H9 (cell line): Measurements from ENCODE around the gene RNF128. TPM values are rescaled to one million over a fixed set of nuclear protein-coding genes. Genes with fewer than 3 reads are reported as not detected.

Experiments
- DNase-seq: peaks from one replicate; pipeline ENCODE4 v3.0.0-alpha.2; 2017
- H2AFZ ChIP-seq: one replicate; pipeline ENCODE4 v1.6.1; 2013; ENCODE audit warnings: mild to moderate bottlenecking, low read length, control low read depth, moderate library complexity
- H2AK5ac ChIP-seq: 2 replicates; pipeline ENCODE4 v1.6.1; 2013; ENCODE audit warnings: low read length, control low read depth, mixed read lengths; ENCODE audit not compliant: insufficient read length
- H2BK120ac ChIP-seq: one replicate; pipeline ENCODE4 v1.6.1; 2013; ENCODE audit warnings: low read depth, mild to moderate bottlenecking, low read length, control low read depth, inconsistent platforms; ENCODE audit not compliant: poor library complexity, severe bottlenecking
- H2BK12ac ChIP-seq: 2 replicates; pipeline ENCODE4 v1.6.1; 2013; ENCODE audit warnings: low read length, control low read depth, mixed read lengths, low read depth; ENCODE audit not compliant: insufficient read length
- H2BK15ac ChIP-seq: 2 replicates; pipeline ENCODE4 v1.6.1; 2013; ENCODE audit warnings: low read depth, low read length, control low read depth
- H2BK20ac ChIP-seq: one replicate; pipeline ENCODE4 v1.6.1; 2013; ENCODE audit warnings: low read depth, mild to moderate bottlenecking, low read length, control low read depth, inconsistent platforms; ENCODE audit not compliant: poor library complexity, severe bottlenecking
- H2BK5ac ChIP-seq: 2 replicates; pipeline ENCODE4 v1.6.1; 2013; ENCODE audit warnings: low read length, control low read depth, mixed read lengths; ENCODE audit not compliant: insufficient read length
- H3K14ac ChIP-seq: 2 replicates; pipeline ENCODE4 v1.6.1; 2013; ENCODE audit warnings: low read length, control low read depth; ENCODE audit not compliant: insufficient read depth
- H3K18ac ChIP-seq: 2 replicates; pipeline ENCODE4 v1.6.1; 2013; ENCODE audit warnings: low read depth, mild to moderate bottlenecking, mixed read lengths, low read length, control low read depth; ENCODE audit not compliant: insufficient read length
- H3K23ac ChIP-seq: 2 replicates; pipeline ENCODE4 v1.6.1; 2013; ENCODE audit warnings: low read length, control low read depth, mixed read lengths, low read depth; ENCODE audit not compliant: insufficient read length
- H3K23me2 ChIP-seq: 2 replicates; pipeline ENCODE4 v1.6.1; 2013; ENCODE audit warnings: low read depth, mild to moderate bottlenecking, mixed read lengths, low read length, control low read depth; ENCODE audit not compliant: insufficient read length, poor library complexity, severe bottlenecking
- H3K27ac ChIP-seq: 2 replicates; pipeline ENCODE4 v1.5.1; 2013; ENCODE audit warnings: low read length, control low read depth, mixed read lengths, low read depth; ENCODE audit not compliant: insufficient read length
- H3K27me3 ChIP-seq: 2 replicates; pipeline ENCODE4 v1.6.1; 2013; ENCODE audit warnings: low read length, control low read depth, inconsistent platforms; ENCODE audit not compliant: insufficient read depth
- H3K4ac ChIP-seq: 2 replicates; pipeline ENCODE4 v1.6.1; 2013; ENCODE audit warnings: low read depth, mild to moderate bottlenecking, control low read depth, inconsistent platforms, low read length, moderate library complexity
- H3K4me1 ChIP-seq: 2 replicates; pipeline ENCODE4 v1.6.1; 2013; ENCODE audit warnings: low read length, control low read depth, inconsistent platforms; ENCODE audit not compliant: insufficient read depth
- H3K4me2 ChIP-seq: 2 replicates; pipeline ENCODE4 v1.6.1; 2013; ENCODE audit warnings: low read length, control low read depth, mixed read lengths; ENCODE audit not compliant: insufficient read length, insufficient read depth
- H3K56ac ChIP-seq: 2 replicates; pipeline ENCODE4 v1.6.1; 2013; ENCODE audit warnings: low read depth, mild to moderate bottlenecking, mixed read lengths, low read length, control low read depth; ENCODE audit not compliant: insufficient read length
- H3K79me1 ChIP-seq: 2 replicates; pipeline ENCODE4 v1.6.1; 2013; ENCODE audit warnings: low read depth, mild to moderate bottlenecking, moderate library complexity, low read length, control low read depth, inconsistent platforms; ENCODE audit not compliant: insufficient read depth, poor library complexity, severe bottlenecking
- H3K79me2 ChIP-seq: 2 replicates; pipeline ENCODE4 v1.6.1; 2013; ENCODE audit warnings: low read length, control low read depth, inconsistent platforms; ENCODE audit not compliant: insufficient read depth
- H3K9ac ChIP-seq: 2 replicates; pipeline ENCODE4 v1.6.1; 2013; ENCODE audit warnings: low read length, control low read depth, mixed read lengths; ENCODE audit not compliant: insufficient read length; ENCODE audit errors: extremely low read depth
- H3K9me3 ChIP-seq: one replicate; pipeline ENCODE4 v1.6.1; 2013; ENCODE audit warnings: low read depth, low read length, inconsistent platforms; ENCODE audit not compliant: control insufficient read depth
- H3T11ph ChIP-seq: one replicate; pipeline ENCODE4 v1.6.1; 2013; ENCODE audit warnings: mild to moderate bottlenecking, low read length, control low read depth, inconsistent platforms
- H4K20me1 ChIP-seq: one replicate; pipeline ENCODE4 v1.6.1; 2013; ENCODE audit not compliant: control insufficient read depth, insufficient read length, insufficient read depth
- H4K5ac ChIP-seq: 2 replicates; pipeline ENCODE4 v1.6.1; 2013; ENCODE audit warnings: low read depth, mild to moderate bottlenecking, mixed read lengths, low read length, control low read depth; ENCODE audit not compliant: insufficient read length
- H4K8ac ChIP-seq: replicated peaks from 2 replicates; pipeline ENCODE4 v1.6.1; 2013; ENCODE audit warnings: low read length, control low read depth, mixed read lengths, low read depth; ENCODE audit not compliant: insufficient read length
- H4K91ac ChIP-seq: 2 replicates; pipeline ENCODE4 v1.6.1; 2013; ENCODE audit warnings: low read depth, mild to moderate bottlenecking, moderate library complexity, mixed read lengths, low read length, control low read depth; ENCODE audit not compliant: insufficient read length
- H3K27ac Mint-ChIP-seq, 3 experiments: 2 replicates in 2 of 3; 3 replicates in 1 of 3; pipeline ENCODE4 v1.8.0; 2020 to 2021; ENCODE audit warnings: mixed read lengths in 3 of 3, mild to moderate bottlenecking in 1 of 3, moderate library complexity in 1 of 3
- H3K27me3 Mint-ChIP-seq: 2 replicates; pipeline ENCODE4 v1.8.0; 2021; ENCODE audit warnings: low read depth, mild to moderate bottlenecking, moderate library complexity, mixed read lengths
- H3K36me3 Mint-ChIP-seq, 3 experiments: 2 replicates in 2 of 3; 3 replicates in 1 of 3; pipeline ENCODE4 v1.8.0; 2020 to 2021; ENCODE audit warnings: low read depth in 3 of 3, mixed read lengths in 3 of 3; ENCODE audit not compliant: insufficient read depth in 1 of 3
- H3K4me1 Mint-ChIP-seq, 2 experiments: 2 replicates each; pipeline ENCODE4 v1.8.0; 2020; ENCODE audit warnings: mixed read lengths in 2 of 2
- H3K4me3 Mint-ChIP-seq, 2 experiments: 2 replicates in 1 of 2; 3 replicates in 1 of 2; pipeline ENCODE4 v1.8.0; 2020 to 2021; ENCODE audit warnings: mild to moderate bottlenecking in 2 of 2, mixed read lengths in 2 of 2, moderate library complexity in 1 of 2
- H3K9me3 Mint-ChIP-seq, 2 experiments: 2 replicates in 1 of 2; 3 replicates in 1 of 2; pipeline ENCODE4 v1.8.0; 2020; ENCODE audit warnings: mild to moderate bottlenecking in 2 of 2, mixed read lengths in 2 of 2, moderate library complexity in 1 of 2
- CTCF ChIP-seq: fragments of 200-600 bp; sonication (generic); conservative IDR thresholded peaks from 3 replicates; pipeline ENCODE4 v1.8.0; 2021; ENCODE audit warnings: antibody characterized with exemption, mild to moderate bottlenecking
- WGBS: extraction: QIAGEN DNeasy Blood & Tissue Kit; methylation state at CpG from one replicate; pipeline ENCODE4 v1.1.7; 2013; ENCODE audit warnings: missing lambda C conversion rate, low lambda C conversion rate, mixed read lengths; ENCODE audit not compliant: insufficient read length; ENCODE audit errors: extremely low coverage; 5-methylcytosine and 5-hydroxymethylcytosine counted together
- total RNA-seq: library from RNA; stranded (reverse); gene quantifications from 2 replicates; pipeline ENCODE4 v1.2.1, GENCODE V29; 2021

Gene RNF128
- total RNA-seq, 1 experiment from 2014 or later = 0.13 TPM

- Histone ChIP-seq H4K20me1 (no peaks in the 10 kb centered on the region), H3K9me3 (no peaks in the 10 kb centered on the region), H2BK20ac (no peak overlapping the region), H3K27ac (no peak overlapping the region), H4K5ac (no peak overlapping the region), H3K27me3 (peaks cover 10% of the 10 kb centered on the region; the same call in 1 of the 2 replicates), H3K23ac (no peak overlapping the region), H2BK15ac (no peak overlapping the region), H3K4me1 (no peaks in the 10 kb centered on the region; the same call in 1 of the 2 replicates), H3K79me2 (no peaks in the 10 kb centered on the region), H3K56ac (no peak overlapping the region), H4K91ac (no peak overlapping the region), H3K4me2 (peak overlapping the region; percentile 78), H4K8ac (no peak overlapping the region), H3K23me2 (peaks cover 5% of the 10 kb centered on the region), H3K14ac (no peak overlapping the region), H3K4ac (no peak overlapping the region), H3K18ac (no peak overlapping the region), H2BK5ac (no peak overlapping the region), H3K79me1 (no peaks in the 10 kb centered on the region), H3T11ph (no peak overlapping the region), H2BK12ac (no peak overlapping the region), H3K9ac (no peak overlapping the region), H2BK120ac (no peak overlapping the region), H2AK5ac (no peak overlapping the region), H2AFZ (peak overlapping the region; percentile 5)
- Mint-ChIP-seq H3K4me3 (peak overlapping the region; percentile 60 to 90), H3K27me3 (peaks cover 84% of the 10 kb centered on the region), H3K4me1 (peaks cover 9 to 11% of the 10 kb centered on the region in 2 experiments), H3K9me3 (peaks cover 0 to 45% of the 10 kb centered on the region in 2 experiments; a peak in 4 of 5 replicates), H3K36me3 (peaks cover 0 to 2% (median 0%) of the 10 kb centered on the region in 3 experiments; a peak in 2 of 7 replicates), H3K27ac (no peak overlapping the region)
- no peak for DNase-seq
- no peak for TF ChIP-seq CTCF
- no CpG with 5 or more reads among the region's 8 CpGs for WGBS
Observed at GRCh38 chrX:106725931-106726330, 570 bp upstream of the RNF128 start.
